ENCODE measurements around the gene TTBK1. TPM values are rescaled to one million over a fixed set of nuclear protein-coding genes. Genes with fewer than 3 reads are reported as not detected.

Gene TTBK1
- total RNA-seq, 1 experiment from 2014 or later, result 0.61 TPM

DNA sequence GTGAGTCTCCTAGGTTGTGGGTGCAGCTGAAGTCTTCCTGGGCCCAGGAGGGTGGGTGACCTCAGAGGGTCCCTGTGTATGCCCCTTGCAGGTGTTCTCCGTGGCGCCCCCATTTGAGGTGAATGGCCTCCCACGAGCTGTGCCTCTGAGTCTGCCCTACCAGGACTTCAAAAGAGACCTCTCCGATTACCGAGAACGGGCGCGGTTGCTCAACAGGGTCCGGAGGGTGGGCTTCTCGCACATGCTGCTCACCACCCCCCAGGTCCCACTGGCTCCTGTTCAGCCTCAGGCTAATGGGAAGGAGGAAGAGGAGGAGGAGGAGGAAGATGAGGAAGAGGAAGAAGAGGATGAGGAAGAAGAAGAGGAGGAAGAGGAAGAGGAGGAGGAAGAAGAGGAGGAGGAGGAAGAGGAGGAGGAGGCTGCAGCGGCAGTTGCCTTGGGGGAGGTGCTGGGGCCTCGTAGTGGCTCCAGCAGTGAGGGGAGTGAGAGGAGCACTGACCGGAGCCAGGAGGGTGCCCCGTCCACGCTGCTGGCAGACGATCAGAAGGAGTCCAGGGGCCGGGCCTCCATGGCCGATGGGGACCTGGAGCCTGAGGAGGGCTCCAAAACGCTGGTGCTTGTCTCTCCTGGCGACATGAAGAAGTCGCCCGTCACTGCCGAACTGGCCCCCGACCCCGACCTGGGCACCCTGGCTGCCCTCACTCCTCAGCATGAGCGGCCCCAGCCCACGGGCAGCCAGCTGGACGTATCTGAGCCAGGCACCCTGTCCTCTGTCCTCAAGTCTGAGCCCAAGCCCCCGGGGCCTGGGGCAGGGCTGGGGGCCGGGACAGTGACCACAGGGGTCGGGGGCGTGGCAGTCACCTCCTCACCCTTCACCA is 39.6 kb downstream of the TTBK1 start:
- Histone ChIP-seq H3K4me3 (ENCODE audit: low read depth, low read length) (no peak overlapping the region), H3K9me3 (no peaks in the 10 kb centered on the region), H3K4me1 (peaks cover 27% of the 10 kb centered on the region), H3K36me3 (ENCODE audit: control insufficient read depth, insufficient read depth, low read length) (no peaks in the 10 kb centered on the region), H3K27me3 (replicated peaks; ENCODE audit: control insufficient read depth, insufficient read depth, low read length) (no peaks in the 10 kb centered on the region)
- intact Hi-C loops (cut with micrococcal nuclease; ENCODE audit: unreplicated experiment), result no loop called here
- Mint-ChIP-seq H3K4me3 (ENCODE audit: unreplicated experiment) (no peak overlapping the region), H3K4me1 (ENCODE audit: low read depth, unreplicated experiment) (peaks cover 25% of the 10 kb centered on the region), H3K27ac (ENCODE audit: unreplicated experiment) (no peak overlapping the region), H3K9me3 (ENCODE audit: unreplicated experiment) (no peaks in the 10 kb centered on the region), H3K27me3 (ENCODE audit: insufficient read depth, unreplicated experiment) (no peaks in the 10 kb centered on the region), H3K36me3 (ENCODE audit: insufficient read depth, unreplicated experiment) (no peaks in the 10 kb centered on the region)
- BruUV-seq (replicated peaks), result no TSS peak
- CTCF ChIA-PET, result no interaction called here
- POLR2A ChIA-PET, result interaction anchor here (0.5 kb wide), 1 partner anchor 116 kb away, joined by 4 read pairs; no protein-coding TSS in a partner anchor
- no peak for DNase-seq
- TF ChIP-seq, protein P1, sequence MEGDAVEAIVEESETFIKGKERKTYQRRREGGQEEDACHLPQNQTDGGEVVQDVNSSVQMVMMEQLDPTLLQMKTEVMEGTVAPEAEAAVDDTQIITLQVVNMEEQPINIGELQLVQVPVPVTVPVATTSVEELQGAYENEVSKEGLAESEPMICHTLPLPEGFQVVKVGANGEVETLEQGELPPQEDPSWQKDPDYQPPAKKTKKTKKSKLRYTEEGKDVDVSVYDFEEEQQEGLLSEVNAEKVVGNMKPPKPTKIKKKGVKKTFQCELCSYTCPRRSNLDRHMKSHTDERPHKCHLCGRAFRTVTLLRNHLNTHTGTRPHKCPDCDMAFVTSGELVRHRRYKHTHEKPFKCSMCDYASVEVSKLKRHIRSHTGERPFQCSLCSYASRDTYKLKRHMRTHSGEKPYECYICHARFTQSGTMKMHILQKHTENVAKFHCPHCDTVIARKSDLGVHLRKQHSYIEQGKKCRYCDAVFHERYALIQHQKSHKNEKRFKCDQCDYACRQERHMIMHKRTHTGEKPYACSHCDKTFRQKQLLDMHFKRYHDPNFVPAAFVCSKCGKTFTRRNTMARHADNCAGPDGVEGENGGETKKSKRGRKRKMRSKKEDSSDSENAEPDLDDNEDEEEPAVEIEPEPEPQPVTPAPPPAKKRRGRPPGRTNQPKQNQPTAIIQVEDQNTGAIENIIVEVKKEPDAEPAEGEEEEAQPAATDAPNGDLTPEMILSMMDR (IDR thresholded peaks at IDR 0.05; ENCODE audit: insufficient read depth in 1 of 2, low read depth in 1 of 2, low read length in 1 of 2, severe bottlenecking in 1 of 2, unreplicated experiment in 1 of 2), result no peak

DNA sequence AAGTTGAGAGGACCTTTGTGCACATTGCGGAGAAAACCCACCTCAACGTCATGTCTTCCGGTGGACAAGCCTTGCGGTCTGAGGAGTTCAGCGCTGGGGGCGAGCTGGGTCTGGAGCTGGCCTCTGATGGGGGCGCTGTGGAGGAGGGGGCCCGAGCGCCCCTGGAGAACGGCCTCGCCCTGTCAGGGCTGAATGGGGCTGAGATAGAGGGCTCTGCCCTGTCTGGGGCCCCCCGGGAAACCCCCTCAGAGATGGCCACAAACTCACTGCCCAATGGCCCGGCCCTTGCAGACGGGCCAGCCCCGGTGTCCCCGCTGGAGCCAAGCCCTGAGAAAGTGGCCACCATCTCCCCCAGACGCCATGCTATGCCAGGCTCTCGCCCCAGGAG is 40.2 kb downstream of the TTBK1 start:
- DNase-seq, result no peak
- TF ChIP-seq, protein P1 (IDR thresholded peaks at IDR 0.05; ENCODE audit: insufficient read depth in 1 of 2, low read depth in 1 of 2, low read length in 1 of 2, severe bottlenecking in 1 of 2, unreplicated experiment in 1 of 2), result no peak
- Mint-ChIP-seq H3K4me3 (ENCODE audit: unreplicated experiment) (no peak overlapping the region), H3K36me3 (ENCODE audit: insufficient read depth, unreplicated experiment) (no peaks in the 10 kb centered on the region), H3K27me3 (ENCODE audit: insufficient read depth, unreplicated experiment) (no peaks in the 10 kb centered on the region), H3K27ac (ENCODE audit: unreplicated experiment) (no peak overlapping the region), H3K9me3 (ENCODE audit: unreplicated experiment) (no peaks in the 10 kb centered on the region), H3K4me1 (ENCODE audit: low read depth, unreplicated experiment) (peaks cover 21% of the 10 kb centered on the region)
- no peaks in the 10 kb centered on the region for H3K9me3 ChIP-seq
- intact Hi-C loops (cut with micrococcal nuclease; ENCODE audit: unreplicated experiment), result no loop called here
- H3K27me3 ChIP-seq (replicated peaks; ENCODE audit: control insufficient read depth, insufficient read depth, low read length), result no peaks in the 10 kb centered on the region
- H3K36me3 ChIP-seq (ENCODE audit: control insufficient read depth, insufficient read depth, low read length), result no peaks in the 10 kb centered on the region
- ChIA-PET POLR2A (interaction anchor here (0.5 kb wide), 1 partner anchor 116 kb away, joined by 4 read pairs; no protein-coding TSS in a partner anchor), CTCF (no interaction called here)
- H3K4me1 ChIP-seq, result peaks cover 20% of the 10 kb centered on the region
- BruUV-seq (replicated peaks), result no TSS peak
- no peak overlapping the region for H3K4me3 ChIP-seq (ENCODE audit: low read depth, low read length)

DNA sequence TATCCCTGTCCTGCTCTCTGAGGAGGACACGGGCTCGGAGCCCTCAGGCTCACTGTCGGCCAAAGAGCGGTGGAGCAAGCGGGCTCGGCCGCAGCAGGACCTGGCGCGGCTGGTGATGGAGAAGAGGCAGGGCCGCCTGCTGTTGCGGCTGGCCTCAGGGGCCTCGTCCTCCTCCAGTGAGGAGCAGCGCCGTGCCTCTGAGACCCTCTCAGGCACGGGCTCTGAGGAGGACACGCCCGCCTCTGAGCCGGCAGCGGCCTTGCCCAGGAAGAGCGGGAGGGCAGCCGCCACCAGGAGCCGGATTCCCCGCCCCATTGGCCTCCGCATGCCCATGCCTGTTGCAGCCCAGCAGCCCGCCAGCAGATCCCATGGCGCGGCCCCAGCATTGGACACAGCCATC is 40.6 kb downstream of the TTBK1 start:
- no peak overlapping the region for H3K4me3 Mint-ChIP-seq (ENCODE audit: unreplicated experiment)
- BruUV-seq (replicated peaks), result no TSS peak
- ChIA-PET POLR2A (no interaction called here), CTCF (no interaction called here)
- Histone ChIP-seq H3K27me3 (replicated peaks; ENCODE audit: control insufficient read depth, insufficient read depth, low read length) (no peaks in the 10 kb centered on the region), H3K9me3 (no peaks in the 10 kb centered on the region), H3K4me1 (peaks cover 17% of the 10 kb centered on the region), H3K36me3 (ENCODE audit: control insufficient read depth, insufficient read depth, low read length) (no peaks in the 10 kb centered on the region), H3K4me3 (ENCODE audit: low read depth, low read length) (no peak overlapping the region)
- H3K36me3 Mint-ChIP-seq (ENCODE audit: insufficient read depth, unreplicated experiment), result no peaks in the 10 kb centered on the region
- intact Hi-C loops (cut with micrococcal nuclease; ENCODE audit: unreplicated experiment), result no loop called here
- no peaks in the 10 kb centered on the region for H3K9me3 Mint-ChIP-seq (ENCODE audit: unreplicated experiment)
- no peak overlapping the region for H3K27ac Mint-ChIP-seq (ENCODE audit: unreplicated experiment)
- DNase-seq, result no peak
- no peaks in the 10 kb centered on the region for H3K27me3 Mint-ChIP-seq (ENCODE audit: insufficient read depth, unreplicated experiment)
- TF ChIP-seq, protein P1 (IDR thresholded peaks at IDR 0.05; ENCODE audit: insufficient read depth in 1 of 2, low read depth in 1 of 2, low read length in 1 of 2, severe bottlenecking in 1 of 2, unreplicated experiment in 1 of 2), result no peak
- peaks cover 17% of the 10 kb centered on the region for H3K4me1 Mint-ChIP-seq (ENCODE audit: low read depth, unreplicated experiment)

All from Caco-2 (cell line).